Spinal cord (tissue), 10 donors: ENCODE data around the gene OSTM1. TPM values are rescaled to one million over a fixed set of nuclear protein-coding genes. Genes with fewer than 3 reads are reported as not detected.

ENCODE experiments used
- DNase-seq, 6 donors: peaks; one replicate each; pipeline versions ENCODE4 v3.0.0 to v3.0.0-alpha.2; 2013 to 2015; ENCODE audit warnings: low spot score in 6 of 6, low read depth in 4 of 6
- H3K27ac ChIP-seq: one replicate; pipeline ENCODE4 v1.5.1; 2013; ENCODE audit warnings: low read depth, low read length, control low read depth
- H3K27me3 ChIP-seq: one replicate; pipeline ENCODE4 v1.6.1; 2013; ENCODE audit warnings: low read length; ENCODE audit not compliant: control insufficient read depth, insufficient read depth
- H3K36me3 ChIP-seq: one replicate; pipeline ENCODE4 v1.6.1; 2013; ENCODE audit warnings: low read length; ENCODE audit not compliant: control insufficient read depth, insufficient read depth
- H3K4me1 ChIP-seq: one replicate; pipeline ENCODE4 v1.6.1; 2013; ENCODE audit warnings: low read length; ENCODE audit not compliant: control insufficient read depth, insufficient read depth
- H3K4me3 ChIP-seq: one replicate; pipeline ENCODE4 v1.5.1; 2013; ENCODE audit warnings: low read depth, low read length, control low read depth
- H3K9me3 ChIP-seq: one replicate; pipeline ENCODE4 v1.6.1; 2013; ENCODE audit warnings: low read length; ENCODE audit not compliant: control insufficient read depth, insufficient read depth
- WGBS: methylation state at CpG from one replicate; pipeline ENCODE4 v1.1.5; 2013; ENCODE audit warnings: missing lambda C conversion rate; ENCODE audit not compliant: insufficient coverage; 5-methylcytosine and 5-hydroxymethylcytosine counted together
- polyA plus RNA-seq, 2 donors: library from polyadenylated mRNA; unstranded; fragments of 120-200 nt; gene quantifications; one replicate each; pipeline ENCODE4 v1.2.1, GENCODE V29; 2013; ENCODE audit not compliant: insufficient read length in 2 of 2
- total RNA-seq, 2 donors: library from RNA; depleted of rRNA in 1 of 2; stranded (reverse); fragments of 120-200 nt in 1 of 2; fragments of >200 nt in 1 of 2; gene quantifications; one replicate each; pipeline versions ENCODE4 v1.2.3 to v1.2.4, GENCODE V29; 2013 to 2014
- donor health status: healthy.

OSTM1 gene
- total and polyA plus RNA-seq, 4 donors, result 35.2 to 52.0 (median 44.3) TPM

DNA sequence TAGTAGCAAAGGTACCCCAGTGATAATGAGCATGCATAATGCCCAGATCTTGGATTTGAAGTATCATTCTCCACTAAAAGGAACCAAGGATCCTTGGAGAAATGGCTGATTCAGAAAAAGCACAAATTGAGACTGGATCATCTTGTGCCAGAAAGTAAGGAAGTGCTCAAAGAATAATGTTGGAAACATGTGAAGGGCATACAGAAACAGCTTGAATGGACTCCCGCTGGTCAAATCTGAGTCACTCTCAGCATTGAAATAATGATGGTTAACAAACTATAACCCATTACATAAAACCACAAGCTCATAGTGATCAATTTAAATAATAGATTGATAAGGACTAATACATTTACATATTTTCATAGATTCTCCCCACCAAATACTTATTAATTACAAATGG lies 3.6 kb upstream of the OSTM1 start:
- Histone ChIP-seq H3K27me3 (no peaks in the 10 kb centered on the region), H3K4me3 (no peak overlapping the region), H3K4me1 (peaks cover 13% of the 10 kb centered on the region), H3K36me3 (no peaks in the 10 kb centered on the region), H3K27ac (no peak overlapping the region), H3K9me3 (no peaks in the 10 kb centered on the region)
- DNase-seq, result no peak
- WGBS, result no CpG with 5 or more reads among the region's 1 CpG

DNA sequence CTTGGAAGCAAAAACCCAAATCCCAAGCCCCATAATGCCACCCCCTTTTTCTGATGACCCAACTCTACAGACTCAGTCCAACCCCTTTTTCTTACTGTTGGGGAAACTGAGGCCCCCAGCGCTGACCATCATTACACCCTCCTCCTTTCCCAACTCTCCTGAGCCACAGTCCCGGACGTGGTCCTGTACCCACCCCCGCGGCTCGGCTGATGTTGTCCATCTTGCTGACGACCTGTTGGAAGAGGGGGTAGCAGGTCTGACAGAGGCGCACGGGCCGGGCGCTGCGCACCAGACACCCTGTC lies 533 bp downstream of the OSTM1 start:
- no peaks in the 10 kb centered on the region for H3K9me3 ChIP-seq
- H3K4me1 ChIP-seq, result peaks cover 13% of the 10 kb centered on the region
- DNase-seq, result peak in 1 of 6 donors; percentile 4
- peaks cover 3% of the 10 kb centered on the region for H3K36me3 ChIP-seq
- H3K27me3 ChIP-seq, result no peaks in the 10 kb centered on the region
- peak overlapping the region; percentile 69 for H3K27ac ChIP-seq
- peak overlapping the region; percentile 92 for H3K4me3 ChIP-seq
- WGBS, result 0% methylated on average over 11 of the region's 12 CpGs

DNA sequence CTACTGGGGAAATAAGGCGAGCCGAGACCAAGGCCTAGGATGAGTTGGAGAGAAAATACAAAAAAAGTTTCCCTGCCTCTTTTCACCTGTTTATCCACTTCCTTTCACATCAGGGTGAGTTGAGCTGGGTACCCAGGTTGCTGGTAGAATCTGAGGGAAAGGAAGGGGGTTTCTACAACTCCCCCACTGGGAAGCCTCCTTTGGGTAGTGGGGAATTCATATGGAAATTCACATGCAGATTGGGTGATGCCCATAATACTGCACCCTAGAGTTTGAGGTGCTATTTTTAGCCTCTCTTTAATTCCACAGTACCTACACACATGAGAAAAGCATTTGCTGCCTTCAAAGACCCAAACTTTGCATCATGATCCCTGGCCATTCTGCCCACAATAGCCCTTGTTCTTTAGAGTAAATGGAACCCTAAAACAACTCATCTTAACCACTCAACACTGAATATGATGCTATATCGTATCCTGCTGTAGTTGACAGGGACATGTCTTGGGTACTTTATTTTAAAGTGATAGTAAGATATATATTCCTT lies 2.7 kb downstream of the OSTM1 start:
- H3K4me1 ChIP-seq, result peaks cover 13% of the 10 kb centered on the region
- no peak for DNase-seq
- no peaks in the 10 kb centered on the region for H3K27me3 ChIP-seq
- no CpG with 5 or more reads among the region's 3 CpGs for WGBS
- H3K4me3 ChIP-seq, result no peak overlapping the region
- peaks cover 3% of the 10 kb centered on the region for H3K36me3 ChIP-seq
- no peak overlapping the region for H3K27ac ChIP-seq
- no peaks in the 10 kb centered on the region for H3K9me3 ChIP-seq

DNA sequence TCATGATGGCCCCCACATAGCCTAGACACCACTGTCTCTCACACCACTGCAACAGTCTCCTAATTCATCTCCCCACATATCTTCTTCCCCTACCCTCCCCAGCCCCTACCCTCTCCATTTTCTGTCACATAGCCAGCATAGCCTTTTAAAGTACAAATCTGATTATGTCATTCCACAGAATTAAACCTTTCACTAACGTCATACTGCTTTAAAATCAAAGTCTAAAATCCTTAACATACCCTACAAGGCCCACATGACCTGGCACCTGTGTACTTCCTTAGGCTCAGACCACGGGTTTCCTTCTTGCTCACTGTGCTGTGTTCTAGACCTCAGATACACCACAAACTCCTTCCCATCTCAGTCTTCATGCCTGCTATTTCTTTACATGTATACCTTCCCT lies 5.9 kb downstream of the OSTM1 start:
- Histone ChIP-seq H3K4me3 (no peak overlapping the region), H3K9me3 (no peaks in the 10 kb centered on the region), H3K27ac (no peak overlapping the region), H3K4me1 (no peaks in the 10 kb centered on the region), H3K27me3 (no peaks in the 10 kb centered on the region), H3K36me3 (peaks cover 3% of the 10 kb centered on the region)
- 89% methylated on average over 2 of the region's 2 CpGs for WGBS
- DNase-seq, result no peak

DNA sequence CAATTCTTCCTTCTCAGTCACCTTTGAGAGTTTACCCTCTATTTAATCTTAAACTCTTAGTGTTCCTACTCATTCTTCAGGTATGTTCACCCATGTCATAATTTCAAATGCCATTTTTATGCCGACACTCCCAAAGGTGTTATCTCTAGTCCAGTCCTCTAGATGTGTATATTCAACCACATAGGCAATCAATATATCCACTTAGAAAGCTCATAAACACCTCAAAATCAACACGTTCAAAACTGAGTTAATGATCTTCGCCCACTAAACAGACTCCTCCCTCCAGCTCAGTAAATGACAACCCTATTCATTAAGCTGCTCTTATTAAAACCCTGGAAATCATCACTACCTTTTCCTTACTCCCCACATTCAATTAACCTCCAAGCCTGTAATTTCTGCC lies 6.4 kb downstream of the OSTM1 start:
- 97% methylated on average over 3 of the region's 3 CpGs for WGBS
- Histone ChIP-seq H3K36me3 (peaks cover 3% of the 10 kb centered on the region), H3K27me3 (no peaks in the 10 kb centered on the region), H3K9me3 (no peaks in the 10 kb centered on the region), H3K4me3 (no peak overlapping the region), H3K4me1 (no peaks in the 10 kb centered on the region), H3K27ac (no peak overlapping the region)
- no peak for DNase-seq

DNA sequence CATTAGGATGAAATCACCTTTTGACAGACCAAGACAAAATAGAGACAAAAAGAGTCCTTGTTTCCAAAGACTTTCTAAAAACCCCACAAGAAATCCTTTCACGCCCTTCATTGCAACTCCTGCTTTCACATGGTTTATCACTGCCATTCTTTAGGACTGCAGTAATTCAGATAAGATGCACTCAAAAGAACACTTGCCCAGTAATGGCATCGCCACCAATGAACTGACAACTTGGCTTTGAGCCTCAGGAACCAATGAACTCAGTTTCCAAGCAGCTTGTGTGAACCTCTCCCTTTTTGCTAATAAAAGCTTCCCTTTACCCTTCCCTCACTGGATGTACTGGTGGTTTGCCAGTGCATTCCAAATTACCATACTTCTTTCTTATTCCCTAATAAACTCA lies 21.8 kb downstream of the OSTM1 start:
- Histone ChIP-seq H3K9me3 (no peaks in the 10 kb centered on the region), H3K4me3 (no peak overlapping the region), H3K27me3 (no peaks in the 10 kb centered on the region), H3K36me3 (peaks cover 3% of the 10 kb centered on the region), H3K4me1 (no peaks in the 10 kb centered on the region), H3K27ac (no peak overlapping the region)
- peak in 2 of 6 donors; percentile 9 to 13 for DNase-seq
- WGBS, result 51% methylated on average over 2 of the region's 2 CpGs

DNA sequence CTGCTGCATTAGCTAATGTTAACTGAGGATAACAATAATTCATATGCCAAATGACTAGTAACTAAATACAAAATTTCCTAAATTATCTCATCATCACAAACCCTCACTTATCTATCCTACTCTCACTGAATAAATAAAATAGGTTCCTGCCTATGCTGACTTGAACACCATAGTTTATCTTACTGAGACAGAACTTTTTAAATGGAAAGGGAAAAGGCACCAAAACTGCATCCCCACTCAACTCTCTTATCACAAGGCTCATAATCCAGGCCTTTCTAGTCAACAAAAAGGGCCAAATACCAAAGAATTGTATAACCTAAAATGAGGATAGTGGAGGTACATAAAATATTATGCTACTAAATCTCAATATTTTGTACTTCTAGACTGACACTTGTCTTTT lies 23.1 kb downstream of the OSTM1 start:
- Histone ChIP-seq H3K9me3 (no peaks in the 10 kb centered on the region), H3K4me3 (no peak overlapping the region), H3K27me3 (no peaks in the 10 kb centered on the region), H3K36me3 (peaks cover 3% of the 10 kb centered on the region), H3K27ac (no peak overlapping the region), H3K4me1 (no peaks in the 10 kb centered on the region)
- DNase-seq, result no peak

DNA sequence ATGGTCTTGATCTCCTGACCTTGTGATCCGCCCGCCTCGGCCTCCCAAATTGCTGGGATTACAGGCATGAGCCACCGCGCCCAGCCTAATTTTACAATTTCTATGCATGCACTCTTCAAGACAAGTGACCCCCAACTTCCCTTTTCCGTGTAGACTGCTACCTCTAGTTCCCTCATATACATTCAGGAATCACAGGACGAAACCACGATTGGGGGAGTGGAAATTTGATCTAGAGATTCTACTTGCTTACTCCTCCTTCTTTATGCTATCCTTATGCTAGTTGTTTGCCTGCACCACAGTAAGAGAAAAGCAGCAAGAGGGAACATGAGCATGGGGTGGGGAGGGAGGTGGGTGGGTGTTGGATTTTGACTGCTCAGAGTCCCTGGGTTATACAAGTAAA lies 34.9 kb downstream of the OSTM1 start:
- Histone ChIP-seq H3K27ac (no peak overlapping the region), H3K4me1 (no peaks in the 10 kb centered on the region), H3K27me3 (no peaks in the 10 kb centered on the region), H3K36me3 (peaks cover 21% of the 10 kb centered on the region), H3K9me3 (no peaks in the 10 kb centered on the region), H3K4me3 (no peak overlapping the region)
- 97% methylated on average over 5 of the region's 8 CpGs for WGBS
- DNase-seq, result no peak

DNA sequence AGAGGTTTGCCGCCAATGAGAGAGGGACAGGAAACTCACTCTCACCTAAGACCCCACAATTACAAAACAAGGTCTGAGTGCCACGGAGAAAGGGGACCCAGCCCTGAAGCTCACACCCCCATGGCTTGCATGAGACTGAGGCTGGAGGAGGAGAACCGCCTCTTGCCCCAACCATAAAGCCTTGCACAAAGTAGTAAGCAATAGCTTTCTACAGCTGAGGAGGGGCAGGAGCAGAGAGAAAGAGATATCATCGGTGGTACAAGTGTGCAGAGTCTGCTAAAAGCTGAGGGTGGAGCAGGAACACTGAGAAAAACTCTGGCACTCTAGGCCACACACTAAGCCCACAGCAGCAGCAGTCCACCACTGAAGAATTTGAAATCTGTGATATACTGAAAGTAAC lies 37.7 kb downstream of the OSTM1 start:
- Histone ChIP-seq H3K4me1 (no peaks in the 10 kb centered on the region), H3K27me3 (no peaks in the 10 kb centered on the region), H3K4me3 (no peak overlapping the region), H3K36me3 (peaks cover 23% of the 10 kb centered on the region), H3K27ac (no peak overlapping the region), H3K9me3 (no peaks in the 10 kb centered on the region)
- no peak for DNase-seq
- WGBS, result no CpG with 5 or more reads among the region's 4 CpGs

DNA sequence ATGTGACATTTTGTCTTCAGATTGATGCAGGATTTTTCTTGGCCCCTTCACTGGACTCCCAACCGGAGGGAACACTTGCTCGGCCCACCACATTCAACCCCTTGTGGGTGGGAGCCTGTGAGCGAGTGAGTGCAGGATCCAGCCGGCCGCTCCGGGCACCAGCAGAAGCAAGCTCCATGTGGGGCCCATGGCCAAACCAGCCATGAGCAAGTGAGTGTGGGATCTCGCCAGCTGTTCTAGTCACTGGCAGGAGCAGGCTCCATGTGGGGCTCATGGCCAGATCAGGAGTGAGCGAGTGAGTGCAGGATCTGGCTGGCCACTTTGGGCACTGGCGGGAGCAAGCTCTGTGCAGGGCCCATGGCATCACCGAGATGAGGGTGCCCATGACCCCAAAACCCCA lies 42.6 kb downstream of the OSTM1 start:
- H3K9me3 ChIP-seq, result no peaks in the 10 kb centered on the region
- 98% methylated on average over 10 of the region's 10 CpGs for WGBS
- H3K27me3 ChIP-seq, result no peaks in the 10 kb centered on the region

More for the DNA sequence above, 42.6 kb downstream of the OSTM1 start:
- DNase-seq, result no peak
- H3K27ac ChIP-seq, result no peak overlapping the region
- peaks cover 5% of the 10 kb centered on the region for H3K36me3 ChIP-seq
- no peak overlapping the region for H3K4me3 ChIP-seq
- no peaks in the 10 kb centered on the region for H3K4me1 ChIP-seq
